HL-60 (cell line): Measurements from ENCODE around the gene ATP8A2.
"Not testable (repeated sequence)": the region's sequence is repeated elsewhere in the genome, so short reads cannot be mapped to it uniquely, and the experiment has no call there.

Experiments used
- CTCF ChIP-seq: IDR thresholded peaks from one replicate; pipeline ENCODE4 v1.5.1; 2011; ENCODE audit warnings: low read length, control low read depth, inconsistent platforms; ENCODE audit not compliant: insufficient read depth
- POLR2AphosphoS5 ChIP-seq: IDR thresholded peaks from 2 replicates; pipeline ENCODE4 v1.6.1; 2012; ENCODE audit warnings: low read depth

- TF ChIP-seq POLR2AphosphoS5, CTCF: not testable (repeated sequence)
Observed at GRCh38 chr13:26072335-26072734, 700.6 kb downstream of the ATP8A2 start.
